OCI-M1 (cell line): ENCODE data around the gene AHDC1.
A peak's percentile ranks its signal among the peaks of the same experiment; 100 is the strongest.

ENCODE experiments used
- DNase-seq: peaks from one replicate; lab custom pipeline; 2025; lab: John Stamatoyannopoulos, UW

Gene AHDC1

GRCh38 chr1:27615346-27616192 is 11.6 kb upstream of the AHDC1 start:
- DNase-seq: no peak

GRCh38 chr1:27614625-27615344 is 10.8 kb upstream of the AHDC1 start:
- no peak for DNase-seq

- DNase-seq: no peak
Observed at GRCh38 chr1:27614043-27614624, 10.2 kb upstream of the AHDC1 start.

GRCh38 chr1:27612718-27613117 is 8.8 kb upstream of the AHDC1 start:
- no peak for DNase-seq

GRCh38 chr1:27611450-27611849 is 7.5 kb upstream of the AHDC1 start:
- no peak for DNase-seq

- no peak for DNase-seq
Observed at GRCh38 chr1:27609618-27610240, 5.8 kb upstream of the AHDC1 start.

GRCh38 chr1:27609210-27609555 is 5.2 kb upstream of the AHDC1 start:
- no peak for DNase-seq

GRCh38 chr1:27607239-27607804 is 3.4 kb upstream of the AHDC1 start:
- no peak for DNase-seq

- DNase-seq: no peak
Observed at GRCh38 chr1:27606708-27607238, 2.8 kb upstream of the AHDC1 start.

GRCh38 chr1:27605796-27606707 is 2.1 kb upstream of the AHDC1 start:
- peak; percentile 70 for DNase-seq

- DNase-seq: no peak
Observed at GRCh38 chr1:27605300-27605766, 1.4 kb upstream of the AHDC1 start.

GRCh38 chr1:27604579-27605299 is 795 bp upstream of the AHDC1 start:
- peak; percentile 22 for DNase-seq

GRCh38 chr1:27603309-27603680 is 649 bp downstream of the AHDC1 start:
- peak; percentile 54 for DNase-seq

GRCh38 chr1:27602462-27603308 is 1.3 kb downstream of the AHDC1 start:
- DNase-seq: no peak

GRCh38 chr1:27601771-27602461 is 2.0 kb downstream of the AHDC1 start:
- DNase-seq: no peak

- DNase-seq: no peak
Observed at GRCh38 chr1:27601321-27601770, 2.6 kb downstream of the AHDC1 start.

GRCh38 chr1:27600498-27601175 is 3.3 kb downstream of the AHDC1 start:
- DNase-seq: peak; percentile 46
